GM13977 (cell line): ENCODE measurements around the gene MAPK14.
"Not testable (repeated sequence)": the region's sequence is repeated elsewhere in the genome, so short reads cannot be mapped to it uniquely, and the experiment has no call there.

Source experiments
- DNase-seq: peaks from one replicate; pipeline ENCODE4 v3.0.0; 2012; ENCODE audit warnings: low spot score
- in situ Hi-C: fragments of 300-500 bp; cut with MboI; formaldehyde crosslinking; loops from one replicate; pipeline ENCODE4 v1.12.0; 2022; ENCODE audit warnings: low sequenced_read_pairs, low pct_unique_long_range_greater_than_20kb, mixed read lengths, inconsistent platforms; ENCODE audit not compliant: unreplicated experiment
- TF ChIP-seq, protein P1 (sequence below): IDR thresholded peaks from 2 replicates; pipeline ENCODE4 v1.5.1; 2012; ENCODE audit warnings: mild to moderate bottlenecking, control low read depth; ENCODE audit not compliant: insufficient read depth; ENCODE audit errors: extremely low read depth, missing control alignments

The MAPK14 gene

DNA sequence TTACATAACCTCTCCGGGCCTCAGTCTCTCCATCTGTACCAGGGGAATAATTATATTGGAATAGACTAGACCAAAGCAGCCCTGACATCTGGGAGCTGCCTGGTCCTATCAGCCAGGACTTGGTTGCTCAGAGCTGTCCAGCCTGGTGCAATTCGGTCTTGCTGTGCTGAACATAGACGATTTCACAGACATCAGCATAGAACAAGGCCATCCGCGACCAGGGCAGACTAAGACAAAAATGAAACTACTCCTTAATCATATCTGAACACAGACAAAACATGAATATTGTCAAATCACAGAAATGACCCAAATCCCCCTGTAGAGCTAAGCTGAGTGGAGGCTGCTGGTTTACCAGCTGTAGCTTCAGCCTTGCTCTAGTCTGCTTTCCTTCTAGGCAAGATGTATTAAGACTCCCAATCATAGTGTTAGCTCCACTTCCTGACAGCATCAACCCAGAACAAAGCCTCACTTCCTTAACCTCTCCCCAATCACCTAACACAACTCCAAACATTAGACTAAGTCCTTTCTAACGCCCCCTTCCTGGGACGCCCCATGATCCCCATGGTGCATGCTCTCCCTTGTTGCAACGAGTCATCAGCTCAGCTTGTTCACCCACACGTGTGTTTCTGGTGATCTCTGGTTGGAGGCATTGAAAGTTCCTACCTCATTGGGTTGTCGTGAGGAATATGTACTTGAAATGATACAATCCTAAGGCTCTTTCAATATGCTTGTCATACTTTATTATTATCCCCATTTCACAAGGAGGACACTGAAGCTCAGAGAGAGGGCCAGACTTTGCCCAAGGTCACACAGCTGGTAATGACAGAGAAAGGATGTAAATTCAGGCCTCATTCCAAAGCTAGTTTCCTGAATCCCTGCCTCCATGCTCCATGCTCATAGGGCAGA lies 99.2 kb downstream of the MAPK14 start:
- DNase-seq = no peak
- TF ChIP-seq, protein P1, sequence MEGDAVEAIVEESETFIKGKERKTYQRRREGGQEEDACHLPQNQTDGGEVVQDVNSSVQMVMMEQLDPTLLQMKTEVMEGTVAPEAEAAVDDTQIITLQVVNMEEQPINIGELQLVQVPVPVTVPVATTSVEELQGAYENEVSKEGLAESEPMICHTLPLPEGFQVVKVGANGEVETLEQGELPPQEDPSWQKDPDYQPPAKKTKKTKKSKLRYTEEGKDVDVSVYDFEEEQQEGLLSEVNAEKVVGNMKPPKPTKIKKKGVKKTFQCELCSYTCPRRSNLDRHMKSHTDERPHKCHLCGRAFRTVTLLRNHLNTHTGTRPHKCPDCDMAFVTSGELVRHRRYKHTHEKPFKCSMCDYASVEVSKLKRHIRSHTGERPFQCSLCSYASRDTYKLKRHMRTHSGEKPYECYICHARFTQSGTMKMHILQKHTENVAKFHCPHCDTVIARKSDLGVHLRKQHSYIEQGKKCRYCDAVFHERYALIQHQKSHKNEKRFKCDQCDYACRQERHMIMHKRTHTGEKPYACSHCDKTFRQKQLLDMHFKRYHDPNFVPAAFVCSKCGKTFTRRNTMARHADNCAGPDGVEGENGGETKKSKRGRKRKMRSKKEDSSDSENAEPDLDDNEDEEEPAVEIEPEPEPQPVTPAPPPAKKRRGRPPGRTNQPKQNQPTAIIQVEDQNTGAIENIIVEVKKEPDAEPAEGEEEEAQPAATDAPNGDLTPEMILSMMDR = no peak
- in situ Hi-C loops = loop anchor here (10.0 kb wide), 1 partner anchor 218 kb away; no protein-coding TSS in a partner anchor

DNA sequence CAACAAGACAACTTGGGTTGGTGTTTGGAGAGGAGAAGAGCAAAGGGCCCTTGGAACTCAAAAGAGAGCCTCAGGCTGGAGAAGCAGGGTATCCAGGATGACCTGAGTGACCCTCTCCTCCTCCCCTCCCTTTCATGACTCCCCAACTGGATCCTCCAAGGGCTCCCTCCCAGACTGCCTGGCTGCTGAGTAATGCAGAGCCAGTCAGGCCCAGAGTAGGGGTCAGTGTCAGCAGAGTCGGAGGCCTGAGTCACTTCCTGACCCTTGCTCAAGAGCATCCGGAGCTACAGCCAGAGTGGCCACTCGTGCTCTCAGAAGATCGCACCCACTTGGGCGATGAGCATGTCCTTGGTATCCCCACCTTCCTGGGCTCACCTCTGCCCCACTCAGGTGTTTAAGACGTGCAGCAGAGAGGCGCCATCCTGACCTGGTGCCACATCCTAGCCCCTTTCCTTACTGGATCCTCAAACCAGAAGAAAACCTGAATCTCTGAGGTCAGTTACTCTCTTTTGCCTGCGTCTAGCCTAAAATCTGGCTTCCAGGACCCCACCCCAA lies 99.9 kb downstream of the MAPK14 start:
- in situ Hi-C loops = loop anchor here (10.0 kb wide), 1 partner anchor 217 kb away; no protein-coding TSS in a partner anchor
- TF ChIP-seq, protein P1 = no peak
- no peak for DNase-seq

DNA sequence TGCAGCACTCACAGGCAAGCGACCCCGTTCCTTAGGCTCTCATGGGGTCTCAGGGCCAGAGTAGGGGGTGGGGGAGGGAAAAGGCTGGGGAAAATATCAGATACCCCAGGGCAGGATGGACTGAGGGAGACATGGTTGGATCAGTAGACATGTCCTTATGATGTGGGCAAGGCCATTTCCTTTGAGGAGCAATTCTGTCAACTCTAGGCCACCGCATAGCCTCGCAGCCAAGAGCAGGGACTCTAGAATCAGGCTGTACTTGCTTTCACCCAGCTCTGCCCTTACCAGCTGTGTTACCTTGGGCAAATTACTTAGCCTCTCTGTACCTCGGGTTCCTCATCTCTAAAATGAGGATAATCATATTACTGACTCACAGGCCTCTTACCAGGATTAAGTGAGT lies 100.5 kb downstream of the MAPK14 start:
- in situ Hi-C loops = loop anchor here (10.0 kb wide), 1 partner anchor 217 kb away; no protein-coding TSS in a partner anchor
- no peak for DNase-seq
- TF ChIP-seq, protein P1 = no peak

DNA sequence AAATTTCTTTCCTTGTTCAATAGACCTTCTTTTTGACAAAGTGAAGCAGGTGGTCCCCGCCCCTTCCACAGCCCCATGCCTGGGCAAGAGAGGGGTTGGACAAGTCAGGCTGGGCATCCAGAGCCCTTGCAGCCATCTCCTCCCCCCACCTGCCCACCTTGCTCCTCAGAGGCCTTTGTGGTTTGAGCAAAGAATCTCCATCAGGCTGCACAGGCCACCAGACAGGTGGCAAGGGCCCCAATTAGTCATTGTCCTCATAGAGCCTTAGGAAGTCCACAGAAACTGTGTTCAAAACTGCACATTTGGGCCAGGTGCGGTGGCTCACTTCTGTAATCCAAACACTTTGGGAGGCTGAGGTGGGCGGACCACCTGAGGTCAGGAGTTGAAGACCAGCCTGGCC lies 101.2 kb downstream of the MAPK14 start:
- in situ Hi-C loops = loop anchor here (10.0 kb wide), 1 partner anchor 216 kb away; no protein-coding TSS in a partner anchor
- TF ChIP-seq, protein P1 = no peak
- DNase-seq = no peak

DNA sequence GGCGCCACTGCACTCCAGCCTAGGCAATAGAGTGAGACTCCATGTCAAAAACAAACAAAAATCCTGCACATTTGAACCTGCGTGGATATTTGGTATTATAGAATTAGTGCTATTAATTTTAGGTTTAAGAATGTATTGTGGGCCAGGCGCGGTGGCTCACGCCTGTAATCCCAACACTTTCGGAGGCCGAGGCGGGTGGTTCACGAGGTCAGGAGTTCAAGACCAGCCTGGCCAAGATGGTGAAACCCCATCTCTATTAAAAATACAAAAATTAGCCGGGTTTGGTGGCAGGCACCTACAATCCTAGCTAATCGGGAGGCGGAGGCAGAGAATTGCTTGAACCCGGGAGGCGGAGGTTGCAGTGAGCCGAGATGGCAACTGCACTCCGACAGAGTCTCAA lies 101.7 kb downstream of the MAPK14 start:
- in situ Hi-C loops = loop anchor here (10.0 kb wide), 1 partner anchor 215 kb away; no protein-coding TSS in a partner anchor
- DNase-seq = not testable (repeated sequence)

DNA sequence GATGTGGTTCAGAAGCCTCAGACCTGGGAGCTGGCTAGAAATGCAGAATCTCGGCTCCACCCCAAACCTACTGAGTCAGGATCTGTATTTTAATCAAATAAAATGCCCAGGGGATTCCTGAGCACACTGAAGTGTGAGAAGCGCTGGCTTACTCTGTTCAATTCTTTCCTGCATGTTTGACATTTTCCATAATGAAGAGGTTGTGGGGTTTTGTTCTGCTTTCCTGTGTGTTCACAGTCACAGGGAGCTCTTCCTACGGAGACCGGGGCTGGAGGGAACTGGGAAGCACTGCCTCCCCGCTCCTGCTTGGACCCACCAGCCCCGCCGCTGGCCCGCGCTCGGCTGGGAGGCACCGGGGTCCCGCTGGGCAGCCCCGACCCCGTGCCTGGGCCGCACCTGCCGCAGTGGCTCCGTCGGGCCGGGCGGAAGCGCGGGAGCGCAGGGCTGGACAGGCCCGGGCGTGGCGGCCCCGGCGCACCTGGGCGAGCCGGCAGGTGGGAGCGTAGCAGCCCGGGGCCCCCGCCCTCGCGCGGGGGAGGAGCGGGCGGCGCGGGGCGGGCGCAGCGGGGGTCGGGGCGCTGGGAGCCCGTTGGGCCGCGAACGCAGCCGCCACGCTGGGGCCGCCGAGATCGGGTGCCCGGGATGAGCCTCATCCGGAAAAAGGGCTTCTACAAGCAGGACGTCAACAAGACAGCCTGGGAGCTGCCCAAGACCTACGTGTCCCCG lies 102.5 kb downstream of the MAPK14 start, which contains the start of gene MAPK13:
TSS of gene MAPK13 (plus strand) at position 573 of the 726 bp plus-strand sequence. CDS start at position 643, 70 bp downstream.
- TF ChIP-seq, protein P1 = no peak
- in situ Hi-C loops = loop anchor here (10.0 kb wide), 1 partner anchor 215 kb away; no protein-coding TSS in a partner anchor
- peak; percentile 67 for DNase-seq
